ENCODE results near the gene KCNJ1.

DNA sequence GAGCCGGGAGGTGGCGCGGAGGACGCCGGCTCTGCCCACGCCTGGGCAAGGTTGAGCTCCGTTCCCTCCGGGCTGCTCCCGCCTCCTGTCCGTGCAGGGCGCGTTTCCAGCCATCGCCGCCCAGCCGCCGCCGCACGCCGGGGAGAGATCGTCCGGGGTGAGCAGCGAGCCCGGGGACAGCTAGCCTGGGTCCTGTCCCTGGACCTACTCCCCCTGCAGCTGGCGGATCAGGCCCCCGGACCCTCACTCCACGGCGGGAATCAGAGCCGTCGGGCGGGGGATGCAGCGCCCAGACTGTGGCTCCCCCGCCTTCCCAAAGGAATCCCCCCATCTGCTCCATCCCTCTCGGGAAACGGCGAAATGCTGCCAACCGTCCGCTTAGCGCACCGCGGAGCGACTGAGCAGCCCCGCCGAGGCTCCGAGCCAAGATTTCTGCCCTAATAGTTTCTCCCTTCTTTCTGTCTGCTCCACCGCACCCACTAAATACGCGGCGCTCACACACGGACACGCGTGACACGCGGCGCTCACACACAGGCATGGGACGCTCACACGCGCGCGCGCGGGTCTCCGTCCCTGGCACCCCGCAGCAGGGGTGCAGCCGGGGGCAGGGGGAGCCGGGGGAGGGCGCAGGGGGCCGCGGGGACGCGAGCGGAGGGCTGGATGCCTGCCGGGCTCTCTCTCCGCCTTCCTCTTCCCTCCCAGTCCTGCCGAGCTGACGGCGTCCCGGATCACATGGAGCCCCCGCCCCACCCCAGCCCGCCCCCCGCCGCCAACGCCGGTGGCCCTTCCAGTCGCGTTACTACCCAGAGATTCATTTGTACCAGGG, 23.7 kb upstream of the KCNJ1 start, which contains the start of gene KCNJ5:
- TF ChIP-seq SUZ12 (IDR thresholded peaks at IDR 0.05; ENCODE audit: extremely low read depth, insufficient read depth, insufficient read length): peak; percentile 58
- no peak for TF ChIP-seq ZNF274 (IDR thresholded peaks at IDR 0.05; ENCODE audit: low read depth, low read length)

Data from NT2/D1 (cell line).